HEK293 (cell line): ENCODE data around the gene GRM5.

Experiments
- CTCF ChIA-PET: fragments of 350-600 bp; formaldehyde crosslinking; extraction: SDS; loops from one replicate; lab custom pipeline; 2021; ENCODE audit warnings: antibody characterized with exemption; lab: Yijun Ruan, JAX
- POLR2A ChIA-PET: fragments of 300-600 bp; formaldehyde crosslinking; extraction: SDS; loops from one replicate; lab custom pipeline; 2020; ENCODE audit warnings: antibody characterized with exemption, inconsistent platforms; lab: Yijun Ruan, JAX
- H3K27ac ChIP-seq: fragments of 200-500 bp; sonication (Bioruptor generic); 2 replicates; pipeline ENCODE4 v1.5.1; 2014; ENCODE audit warnings: low read depth, low read length, control low read depth, inconsistent platforms; ENCODE audit errors: extremely low read depth
- H3K36me3 ChIP-seq, 2 experiments: fragments of 200-500 bp in 1 of 2; sonication (Bioruptor generic) in 1 of 2; 1 replicate in 1 of 2; 2 replicates in 1 of 2; pipeline ENCODE4 v1.5.1; 2014 to 2017; ENCODE audit warnings: inconsistent platforms in 2 of 2, low read length in 2 of 2; ENCODE audit not compliant: control insufficient read depth in 2 of 2, insufficient read depth in 1 of 2
- H3K4me1 ChIP-seq: fragments of 200-500 bp; sonication (Bioruptor generic); 2 replicates; pipeline ENCODE4 v1.5.1; 2014; ENCODE audit warnings: mild to moderate bottlenecking, low read length, inconsistent platforms; ENCODE audit not compliant: control insufficient read depth, insufficient read depth
- H3K4me3 ChIP-seq: 2 replicates; pipeline ENCODE4 v1.5.1; 2011; ENCODE audit warnings: low read depth, mild to moderate bottlenecking, control low read depth, low read length, moderate library complexity
- H3K9me3 ChIP-seq: fragments of 200-500 bp; sonication (Bioruptor generic); 2 replicates; pipeline ENCODE4 v1.5.1; 2014; ENCODE audit warnings: low read depth, low read length, inconsistent platforms; ENCODE audit not compliant: control insufficient read depth, insufficient read depth
- IKZF3 ChIP-seq: fragments of 450-650 bp; IDR thresholded peaks from 2 replicates; pipeline ENCODE4 v1.5.0; 2018; ENCODE audit warnings: missing biosample characterization, mild to moderate bottlenecking, missing genetic modification characterization, moderate library complexity
- KLF10 ChIP-seq: fragments of 450-650 bp; IDR thresholded peaks from 2 replicates; pipeline ENCODE4 v1.5.1; 2018; ENCODE audit warnings: missing biosample characterization, mild to moderate bottlenecking, missing genetic modification characterization
- SETDB1 ChIP-seq: IDR thresholded peaks from one replicate; pipeline ENCODE4 v1.6.1; 2017; ENCODE audit warnings: mild to moderate bottlenecking, low read length, moderate library complexity, mixed read lengths; ENCODE audit not compliant: insufficient read length
- SP3 ChIP-seq: fragments of 450-650 bp; formaldehyde crosslinking; IDR thresholded peaks from 2 replicates; pipeline ENCODE4 v1.5.1; 2016; ENCODE audit warnings: missing biosample characterization, missing genetic modification characterization
- ZBTB17 ChIP-seq: fragments of 450-650 bp; formaldehyde crosslinking; IDR thresholded peaks from 2 replicates; pipeline ENCODE4 v1.5.1; 2016; ENCODE audit warnings: missing biosample characterization, missing genetic modification characterization
- ZBTB21 ChIP-seq: fragments of 450-650 bp; formaldehyde crosslinking; IDR thresholded peaks from 2 replicates; pipeline ENCODE4 v1.5.1; 2017; ENCODE audit warnings: missing biosample characterization, missing genetic modification characterization
- ZNF157 ChIP-seq: fragments of 450-650 bp; formaldehyde crosslinking; IDR thresholded peaks from 2 replicates; pipeline ENCODE4 v1.5.1; 2016; ENCODE audit warnings: missing biosample characterization, missing genetic modification characterization
- ZNF214 ChIP-seq: fragments of 450-650 bp; formaldehyde crosslinking; IDR thresholded peaks from 2 replicates; pipeline ENCODE4 v1.5.1; 2017; ENCODE audit warnings: missing biosample characterization, mild to moderate bottlenecking, missing genetic modification characterization, borderline replicate concordance
- ZNF223 ChIP-seq: fragments of 450-650 bp; formaldehyde crosslinking; IDR thresholded peaks from 2 replicates; pipeline ENCODE4 v1.5.1; 2016; ENCODE audit warnings: missing biosample characterization, missing genetic modification characterization
- ZNF350 ChIP-seq: fragments of 450-650 bp; formaldehyde crosslinking; IDR thresholded peaks from 2 replicates; pipeline ENCODE4 v1.5.0; 2017; ENCODE audit warnings: missing biosample characterization, mild to moderate bottlenecking, missing genetic modification characterization
- ZNF571 ChIP-seq: fragments of 450-650 bp; formaldehyde crosslinking; IDR thresholded peaks from 2 replicates; pipeline ENCODE4 v1.5.0; 2017; ENCODE audit warnings: missing biosample characterization, missing genetic modification characterization
- ZNF626 ChIP-seq: fragments of 450-650 bp; sonication (Bioruptor Pico); formaldehyde crosslinking; IDR thresholded peaks from 2 replicates; pipeline ENCODE4 v1.5.1; 2018; ENCODE audit warnings: missing biosample characterization, missing genetic modification characterization, inconsistent platforms
- ZSCAN23 ChIP-seq: fragments of 450-650 bp; formaldehyde crosslinking; IDR thresholded peaks from 2 replicates; pipeline ENCODE4 v1.5.1; 2016; ENCODE audit warnings: missing biosample characterization, missing genetic modification characterization
- TF ChIP-seq, protein P1 (sequence below): fragments of 450-650 bp; formaldehyde crosslinking; IDR thresholded peaks from 2 replicates; pipeline ENCODE4 v1.5.0; 2017; ENCODE audit warnings: missing biosample characterization, missing genetic modification characterization, borderline replicate concordance
- TF ChIP-seq, protein P2 (sequence below): fragments of 450-650 bp; formaldehyde crosslinking; IDR thresholded peaks from 2 replicates; pipeline ENCODE4 v1.5.1; 2016; ENCODE audit warnings: missing biosample characterization, missing genetic modification characterization
- TF ChIP-seq, protein P3 (sequence below): fragments of 450-650 bp; formaldehyde crosslinking; IDR thresholded peaks from 2 replicates; pipeline ENCODE4 v1.5.1; 2017; ENCODE audit warnings: missing biosample characterization, missing genetic modification characterization
- TF ChIP-seq, protein P4 (sequence below): fragments of 450-650 bp; formaldehyde crosslinking; IDR thresholded peaks from 2 replicates; pipeline ENCODE4 v1.5.1; 2016; ENCODE audit warnings: missing biosample characterization, missing genetic modification characterization, low read depth
- TF ChIP-seq, protein P5 (sequence below): fragments of 450-650 bp; formaldehyde crosslinking; IDR thresholded peaks from 2 replicates; pipeline ENCODE4 v1.5.1; 2017; ENCODE audit warnings: missing biosample characterization, missing genetic modification characterization

The GRM5 gene

DNA sequence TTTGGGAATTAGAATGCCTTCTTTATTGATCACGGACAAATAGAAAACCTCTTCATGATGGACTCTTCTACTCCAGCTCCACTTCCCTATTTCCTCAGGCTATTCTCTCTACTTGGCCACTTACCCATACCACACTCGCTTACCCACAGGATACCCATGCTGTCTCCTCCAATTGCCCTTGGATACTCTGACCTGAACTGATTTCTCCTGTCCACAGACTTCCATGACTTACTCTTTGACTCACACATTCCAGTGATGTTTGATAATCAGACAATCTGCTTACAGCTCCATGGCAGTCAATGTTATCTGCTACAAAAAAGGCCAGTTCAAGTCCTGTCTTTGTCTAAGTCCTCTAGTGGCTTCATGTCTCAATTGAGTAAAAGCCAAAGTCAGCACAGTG is 436.3 kb downstream of the GRM5 start (continued):
- TF ChIP-seq, protein P1, sequence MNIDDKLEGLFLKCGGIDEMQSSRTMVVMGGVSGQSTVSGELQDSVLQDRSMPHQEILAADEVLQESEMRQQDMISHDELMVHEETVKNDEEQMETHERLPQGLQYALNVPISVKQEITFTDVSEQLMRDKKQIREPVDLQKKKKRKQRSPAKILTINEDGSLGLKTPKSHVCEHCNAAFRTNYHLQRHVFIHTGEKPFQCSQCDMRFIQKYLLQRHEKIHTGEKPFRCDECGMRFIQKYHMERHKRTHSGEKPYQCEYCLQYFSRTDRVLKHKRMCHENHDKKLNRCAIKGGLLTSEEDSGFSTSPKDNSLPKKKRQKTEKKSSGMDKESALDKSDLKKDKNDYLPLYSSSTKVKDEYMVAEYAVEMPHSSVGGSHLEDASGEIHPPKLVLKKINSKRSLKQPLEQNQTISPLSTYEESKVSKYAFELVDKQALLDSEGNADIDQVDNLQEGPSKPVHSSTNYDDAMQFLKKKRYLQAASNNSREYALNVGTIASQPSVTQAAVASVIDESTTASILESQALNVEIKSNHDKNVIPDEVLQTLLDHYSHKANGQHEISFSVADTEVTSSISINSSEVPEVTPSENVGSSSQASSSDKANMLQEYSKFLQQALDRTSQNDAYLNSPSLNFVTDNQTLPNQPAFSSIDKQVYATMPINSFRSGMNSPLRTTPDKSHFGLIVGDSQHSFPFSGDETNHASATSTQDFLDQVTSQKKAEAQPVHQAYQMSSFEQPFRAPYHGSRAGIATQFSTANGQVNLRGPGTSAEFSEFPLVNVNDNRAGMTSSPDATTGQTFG = no peak

DNA sequence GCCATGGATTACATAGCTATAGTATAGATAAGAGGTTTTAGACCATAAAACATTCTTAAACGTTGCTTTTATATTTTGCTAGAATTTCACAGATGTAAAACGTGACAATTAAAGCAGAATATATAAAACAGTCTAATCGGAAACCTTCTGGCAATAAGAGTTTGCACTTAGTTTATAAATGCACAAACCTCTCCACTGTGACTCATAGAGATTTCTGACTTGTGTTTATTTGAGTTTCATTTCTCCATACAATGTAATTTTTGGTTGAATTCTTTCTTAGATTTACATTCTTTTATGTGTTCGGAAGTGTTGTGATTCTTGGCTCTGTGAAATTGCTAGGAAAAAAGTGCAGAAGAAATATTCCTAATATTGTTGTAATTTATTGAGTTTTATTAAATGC is 439.6 kb downstream of the GRM5 start:
- no peak overlapping the region for H3K4me3 ChIP-seq
- no peak overlapping the region for H3K27ac ChIP-seq
- no peaks in the 10 kb centered on the region for H3K36me3 ChIP-seq
- no peaks in the 10 kb centered on the region for H3K4me1 ChIP-seq
- TF ChIP-seq, protein P2, sequence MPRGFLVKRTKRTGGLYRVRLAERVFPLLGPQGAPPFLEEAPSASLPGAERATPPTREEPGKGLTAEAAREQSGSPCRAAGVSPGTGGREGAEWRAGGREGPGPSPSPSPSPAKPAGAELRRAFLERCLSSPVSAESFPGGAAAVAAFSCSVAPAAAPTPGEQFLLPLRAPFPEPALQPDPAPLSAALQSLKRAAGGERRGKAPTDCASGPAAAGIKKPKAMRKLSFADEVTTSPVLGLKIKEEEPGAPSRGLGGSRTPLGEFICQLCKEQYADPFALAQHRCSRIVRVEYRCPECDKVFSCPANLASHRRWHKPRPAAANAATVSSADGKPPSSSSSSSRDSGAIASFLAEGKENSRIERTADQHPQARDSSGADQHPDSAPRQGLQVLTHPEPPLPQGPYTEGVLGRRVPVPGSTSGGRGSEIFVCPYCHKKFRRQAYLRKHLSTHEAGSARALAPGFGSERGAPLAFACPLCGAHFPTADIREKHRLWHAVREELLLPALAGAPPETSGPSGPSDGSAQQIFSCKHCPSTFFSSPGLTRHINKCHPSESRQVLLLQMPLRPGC (tag by site-specific recombination) = no peak
- TF ChIP-seq, protein P3, sequence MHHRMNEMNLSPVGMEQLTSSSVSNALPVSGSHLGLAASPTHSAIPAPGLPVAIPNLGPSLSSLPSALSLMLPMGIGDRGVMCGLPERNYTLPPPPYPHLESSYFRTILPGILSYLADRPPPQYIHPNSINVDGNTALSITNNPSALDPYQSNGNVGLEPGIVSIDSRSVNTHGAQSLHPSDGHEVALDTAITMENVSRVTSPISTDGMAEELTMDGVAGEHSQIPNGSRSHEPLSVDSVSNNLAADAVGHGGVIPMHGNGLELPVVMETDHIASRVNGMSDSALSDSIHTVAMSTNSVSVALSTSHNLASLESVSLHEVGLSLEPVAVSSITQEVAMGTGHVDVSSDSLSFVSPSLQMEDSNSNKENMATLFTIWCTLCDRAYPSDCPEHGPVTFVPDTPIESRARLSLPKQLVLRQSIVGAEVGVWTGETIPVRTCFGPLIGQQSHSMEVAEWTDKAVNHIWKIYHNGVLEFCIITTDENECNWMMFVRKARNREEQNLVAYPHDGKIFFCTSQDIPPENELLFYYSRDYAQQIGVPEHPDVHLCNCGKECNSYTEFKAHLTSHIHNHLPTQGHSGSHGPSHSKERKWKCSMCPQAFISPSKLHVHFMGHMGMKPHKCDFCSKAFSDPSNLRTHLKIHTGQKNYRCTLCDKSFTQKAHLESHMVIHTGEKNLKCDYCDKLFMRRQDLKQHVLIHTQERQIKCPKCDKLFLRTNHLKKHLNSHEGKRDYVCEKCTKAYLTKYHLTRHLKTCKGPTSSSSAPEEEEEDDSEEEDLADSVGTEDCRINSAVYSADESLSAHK (tag by site-specific recombination) = no peak
- TF ChIP-seq ZNF350 (tag by site-specific recombination) (no peak), SETDB1 (no peak), ZNF214 (tag by site-specific recombination) (no peak), ZSCAN23 (no peak), ZNF223 (tag by site-specific recombination) (no peak), ZBTB17 (tag by site-specific recombination) (no peak), IKZF3 (no peak), ZNF571 (tag by site-specific recombination) (no peak), ZNF626 (tag by site-specific recombination) (no peak), ZNF157 (tag by site-specific recombination) (no peak), ZBTB21 (tag by site-specific recombination) (no peak), KLF10 (tag by site-specific recombination) (no peak), SP3 (tag by site-specific recombination) (no peak)
- TF ChIP-seq, protein P4, sequence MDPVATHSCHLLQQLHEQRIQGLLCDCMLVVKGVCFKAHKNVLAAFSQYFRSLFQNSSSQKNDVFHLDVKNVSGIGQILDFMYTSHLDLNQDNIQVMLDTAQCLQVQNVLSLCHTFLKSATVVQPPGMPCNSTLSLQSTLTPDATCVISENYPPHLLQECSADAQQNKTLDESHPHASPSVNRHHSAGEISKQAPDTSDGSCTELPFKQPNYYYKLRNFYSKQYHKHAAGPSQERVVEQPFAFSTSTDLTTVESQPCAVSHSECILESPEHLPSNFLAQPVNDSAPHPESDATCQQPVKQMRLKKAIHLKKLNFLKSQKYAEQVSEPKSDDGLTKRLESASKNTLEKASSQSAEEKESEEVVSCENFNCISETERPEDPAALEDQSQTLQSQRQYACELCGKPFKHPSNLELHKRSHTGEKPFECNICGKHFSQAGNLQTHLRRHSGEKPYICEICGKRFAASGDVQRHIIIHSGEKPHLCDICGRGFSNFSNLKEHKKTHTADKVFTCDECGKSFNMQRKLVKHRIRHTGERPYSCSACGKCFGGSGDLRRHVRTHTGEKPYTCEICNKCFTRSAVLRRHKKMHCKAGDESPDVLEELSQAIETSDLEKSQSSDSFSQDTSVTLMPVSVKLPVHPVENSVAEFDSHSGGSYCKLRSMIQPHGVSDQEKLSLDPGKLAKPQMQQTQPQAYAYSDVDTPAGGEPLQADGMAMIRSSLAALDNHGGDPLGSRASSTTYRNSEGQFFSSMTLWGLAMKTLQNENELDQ (tag by site-specific recombination) = no peak
- TF ChIP-seq, protein P5, sequence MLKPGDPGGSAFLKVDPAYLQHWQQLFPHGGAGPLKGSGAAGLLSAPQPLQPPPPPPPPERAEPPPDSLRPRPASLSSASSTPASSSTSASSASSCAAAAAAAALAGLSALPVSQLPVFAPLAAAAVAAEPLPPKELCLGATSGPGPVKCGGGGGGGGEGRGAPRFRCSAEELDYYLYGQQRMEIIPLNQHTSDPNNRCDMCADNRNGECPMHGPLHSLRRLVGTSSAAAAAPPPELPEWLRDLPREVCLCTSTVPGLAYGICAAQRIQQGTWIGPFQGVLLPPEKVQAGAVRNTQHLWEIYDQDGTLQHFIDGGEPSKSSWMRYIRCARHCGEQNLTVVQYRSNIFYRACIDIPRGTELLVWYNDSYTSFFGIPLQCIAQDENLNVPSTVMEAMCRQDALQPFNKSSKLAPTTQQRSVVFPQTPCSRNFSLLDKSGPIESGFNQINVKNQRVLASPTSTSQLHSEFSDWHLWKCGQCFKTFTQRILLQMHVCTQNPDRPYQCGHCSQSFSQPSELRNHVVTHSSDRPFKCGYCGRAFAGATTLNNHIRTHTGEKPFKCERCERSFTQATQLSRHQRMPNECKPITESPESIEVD (tag by site-specific recombination) = no peak
- ChIA-PET POLR2A (no interaction called here), CTCF (interaction anchor here (0.6 to 1.0 kb wide), 2 partner anchors 11 to 374 kb away, joined by 3 to 5 read pairs; no protein-coding TSS in a partner anchor)
- no peaks in the 10 kb centered on the region for H3K9me3 ChIP-seq
